Ectodermal cell (in vitro differentiated cells): ENCODE measurements around the gene ASIC2.

Experiments used
- H3K27ac ChIP-seq: 2 replicates; pipeline ENCODE4 v1.7.0; 2013; ENCODE audit warnings: mild to moderate bottlenecking, low read depth, low read length; ENCODE audit not compliant: insufficient read depth, poor library complexity, severe bottlenecking
- H3K27me3 ChIP-seq: 2 replicates; pipeline ENCODE4 v1.7.0; 2013; ENCODE audit warnings: mild to moderate bottlenecking, low read length; ENCODE audit not compliant: insufficient read depth, control insufficient read depth, poor library complexity, severe bottlenecking
- H3K36me3 ChIP-seq: one replicate; pipeline ENCODE4 v1.7.0; 2013; ENCODE audit warnings: low read length; ENCODE audit not compliant: control insufficient read depth, insufficient read depth
- H3K4me1 ChIP-seq: one replicate; pipeline ENCODE4 v1.7.0; 2013; ENCODE audit warnings: low read length; ENCODE audit not compliant: control insufficient read depth, insufficient read depth
- H3K4me3 ChIP-seq: 2 replicates; pipeline ENCODE4 v1.7.0; 2013; ENCODE audit warnings: low read depth, low read length, control low read depth; ENCODE audit not compliant: insufficient read depth
- H3K9me3 ChIP-seq: 2 replicates; pipeline ENCODE4 v1.7.0; 2013; ENCODE audit warnings: mild to moderate bottlenecking, low read length, moderate library complexity; ENCODE audit not compliant: control insufficient read depth
- WGBS, 2 experiments: methylation state at CpG; one replicate each; pipeline ENCODE4 v1.1.7; 2013; ENCODE audit warnings: missing lambda C conversion rate in 2 of 2; 5-methylcytosine and 5-hydroxymethylcytosine counted together

ASIC2 gene

GRCh38 chr17:33229028-33229427 is 64.1 kb downstream of the ASIC2 start:
- Histone ChIP-seq H3K4me1 (no peaks in the 10 kb centered on the region), H3K4me3 (no peak overlapping the region), H3K9me3 (no peaks in the 10 kb centered on the region), H3K27me3 (no peaks in the 10 kb centered on the region), H3K27ac (no peak overlapping the region), H3K36me3 (no peaks in the 10 kb centered on the region)
- WGBS, 2 experiments, result 89 to 93% methylated on average over 5 of the region's 5 CpGs

- H3K27ac ChIP-seq, result no peak overlapping the region
- H3K4me3 ChIP-seq, result no peak overlapping the region
- H3K27me3 ChIP-seq, result no peaks in the 10 kb centered on the region
- no peaks in the 10 kb centered on the region for H3K9me3 ChIP-seq
- WGBS, 2 experiments, result 92 to 95% methylated on average over 5 of the region's 5 CpGs
- H3K36me3 ChIP-seq, result no peaks in the 10 kb centered on the region
- H3K4me1 ChIP-seq, result no peaks in the 10 kb centered on the region
Observed at GRCh38 chr17:33228548-33228947, 64.5 kb downstream of the ASIC2 start.

- no peak overlapping the region for H3K4me3 ChIP-seq
- H3K27ac ChIP-seq, result no peak overlapping the region
- 87 to 89% methylated on average over 3 of the region's 3 CpGs for WGBS, 2 experiments
- H3K9me3 ChIP-seq, result no peaks in the 10 kb centered on the region
- no peaks in the 10 kb centered on the region for H3K4me1 ChIP-seq
- H3K27me3 ChIP-seq, result no peaks in the 10 kb centered on the region
- H3K36me3 ChIP-seq, result no peaks in the 10 kb centered on the region
Observed at GRCh38 chr17:33227911-33228310, 65.2 kb downstream of the ASIC2 start.

DNA sequence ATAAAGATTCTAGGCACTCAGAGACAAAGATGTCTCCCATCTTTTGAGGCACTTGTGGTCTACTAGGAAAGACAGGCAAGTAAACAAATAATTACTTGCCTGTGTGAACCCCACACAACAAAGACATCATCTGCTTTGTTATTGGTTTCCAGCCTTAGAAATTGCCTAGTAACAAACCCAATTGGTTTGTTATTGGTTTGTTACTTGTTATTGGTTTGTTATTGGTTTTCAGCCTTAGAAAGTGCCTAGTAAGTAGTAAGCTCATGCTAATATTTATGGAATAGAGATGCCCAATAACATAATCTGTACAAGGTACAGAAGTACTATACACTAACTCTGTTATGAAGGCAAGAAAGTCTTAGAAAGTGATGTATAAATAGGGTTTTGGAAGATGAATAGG is 67.1 kb downstream of the ASIC2 start:
- H3K27ac ChIP-seq, result no peak overlapping the region
- H3K4me1 ChIP-seq, result no peaks in the 10 kb centered on the region
- H3K27me3 ChIP-seq, result no peaks in the 10 kb centered on the region
- H3K4me3 ChIP-seq, result no peak overlapping the region
- H3K9me3 ChIP-seq, result no peaks in the 10 kb centered on the region
- no peaks in the 10 kb centered on the region for H3K36me3 ChIP-seq

DNA sequence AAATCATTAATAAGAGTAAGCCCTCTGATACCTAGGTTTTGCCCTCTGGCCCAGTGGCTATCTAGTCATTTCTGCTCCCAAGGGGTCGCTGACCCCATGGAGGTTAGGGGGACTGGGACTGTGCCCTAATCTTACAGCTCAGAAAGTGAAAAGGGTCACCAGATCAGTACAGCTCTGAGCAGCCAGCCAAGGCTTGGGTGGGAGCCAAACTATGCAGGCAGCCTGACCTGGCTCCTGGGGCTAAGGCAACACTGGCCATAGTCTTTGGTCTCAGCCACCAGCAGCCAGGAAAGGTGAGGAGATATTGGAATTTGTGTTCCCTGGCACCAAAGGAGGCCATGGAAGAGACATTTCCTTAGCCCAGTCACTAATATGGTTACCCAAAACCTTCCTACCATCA is 67.6 kb downstream of the ASIC2 start:
- WGBS, 2 experiments, result 89 to 92% methylated on average over 1 of the region's 1 CpG
- no peaks in the 10 kb centered on the region for H3K9me3 ChIP-seq
- H3K4me3 ChIP-seq, result no peak overlapping the region
- H3K27me3 ChIP-seq, result no peaks in the 10 kb centered on the region
- no peaks in the 10 kb centered on the region for H3K4me1 ChIP-seq
- H3K36me3 ChIP-seq, result no peaks in the 10 kb centered on the region
- no peak overlapping the region for H3K27ac ChIP-seq

DNA sequence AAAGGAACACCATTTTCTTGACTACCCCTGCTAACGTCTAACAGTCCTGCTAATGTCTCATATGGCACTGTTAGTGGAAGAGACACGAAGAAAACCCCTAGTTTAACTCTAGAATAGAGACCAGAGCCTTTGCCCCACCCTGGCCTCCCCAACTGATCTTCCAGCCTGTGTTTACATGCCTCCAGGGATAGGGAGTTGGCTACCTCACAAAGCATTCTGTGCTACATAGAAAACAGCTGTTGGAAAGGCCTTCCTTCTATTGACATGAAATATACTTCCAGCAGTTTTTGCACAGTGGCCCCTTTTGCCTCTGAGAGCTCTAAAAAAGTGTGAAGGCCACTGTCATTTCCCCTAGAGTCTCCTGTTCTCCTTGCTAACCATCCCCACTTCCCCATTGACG is 73.1 kb downstream of the ASIC2 start:
- H3K4me1 ChIP-seq, result no peaks in the 10 kb centered on the region
- no peak overlapping the region for H3K4me3 ChIP-seq
- H3K27ac ChIP-seq, result no peak overlapping the region
- no peaks in the 10 kb centered on the region for H3K9me3 ChIP-seq
- 79 to 93% methylated on average over 3 of the region's 3 CpGs for WGBS, 2 experiments
- H3K27me3 ChIP-seq, result no peaks in the 10 kb centered on the region
- H3K36me3 ChIP-seq, result no peaks in the 10 kb centered on the region

DNA sequence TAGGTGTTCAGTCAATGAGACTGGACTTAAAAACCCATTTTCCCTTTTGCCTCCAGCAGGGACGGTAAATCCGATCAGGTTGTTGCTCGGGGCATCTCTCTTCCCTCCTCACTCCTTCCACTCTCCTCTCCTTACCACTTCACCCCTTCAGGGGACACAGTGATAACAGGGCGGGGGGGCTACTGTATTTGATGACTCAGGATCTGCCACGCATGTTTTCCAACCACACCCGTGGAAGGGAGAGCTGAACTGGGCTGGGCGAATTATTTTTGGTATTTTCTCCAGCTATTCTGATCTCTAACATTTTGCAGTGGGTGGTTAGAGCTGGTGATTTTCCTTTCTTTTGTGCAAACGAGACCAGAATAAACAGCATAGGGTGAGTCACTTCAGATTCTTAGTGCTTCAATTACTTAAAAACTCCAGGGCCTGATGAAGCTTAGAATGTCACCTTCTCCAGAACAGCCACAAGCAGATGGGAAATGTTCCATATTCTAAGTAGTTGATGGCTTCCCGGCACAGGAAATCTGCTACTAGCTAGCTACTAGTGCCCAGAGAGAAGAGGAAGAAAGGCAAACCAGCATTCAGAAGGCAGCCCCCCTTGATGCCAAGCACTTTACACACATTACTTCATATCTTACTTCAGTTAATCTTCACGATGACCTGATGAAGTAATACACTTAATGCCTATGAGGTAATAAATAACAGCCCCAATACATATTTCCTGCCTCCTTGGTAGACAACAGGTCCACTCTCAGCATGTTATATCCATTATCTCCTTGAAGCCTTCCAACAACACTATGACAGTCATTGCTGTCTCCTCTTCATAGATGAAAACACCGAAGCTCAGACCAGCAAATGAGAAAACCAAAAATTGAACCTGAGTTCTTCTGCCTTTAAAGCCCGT is 74.1 kb downstream of the ASIC2 start:
- no peaks in the 10 kb centered on the region for H3K27me3 ChIP-seq
- no peak overlapping the region for H3K4me3 ChIP-seq
- no peaks in the 10 kb centered on the region for H3K9me3 ChIP-seq
- H3K36me3 ChIP-seq, result no peaks in the 10 kb centered on the region
- H3K4me1 ChIP-seq, result no peaks in the 10 kb centered on the region
- no peak overlapping the region for H3K27ac ChIP-seq
- 87 to 89% methylated on average over 12 of the region's 12 CpGs for WGBS, 2 experiments

- Histone ChIP-seq H3K27ac (no peak overlapping the region), H3K4me1 (no peaks in the 10 kb centered on the region), H3K4me3 (no peak overlapping the region), H3K36me3 (no peaks in the 10 kb centered on the region), H3K27me3 (no peaks in the 10 kb centered on the region), H3K9me3 (no peaks in the 10 kb centered on the region)
- 87 to 89% methylated on average over 9 of the region's 9 CpGs for WGBS, 2 experiments
Observed at GRCh38 chr17:33217891-33218290, 75.2 kb downstream of the ASIC2 start.

DNA sequence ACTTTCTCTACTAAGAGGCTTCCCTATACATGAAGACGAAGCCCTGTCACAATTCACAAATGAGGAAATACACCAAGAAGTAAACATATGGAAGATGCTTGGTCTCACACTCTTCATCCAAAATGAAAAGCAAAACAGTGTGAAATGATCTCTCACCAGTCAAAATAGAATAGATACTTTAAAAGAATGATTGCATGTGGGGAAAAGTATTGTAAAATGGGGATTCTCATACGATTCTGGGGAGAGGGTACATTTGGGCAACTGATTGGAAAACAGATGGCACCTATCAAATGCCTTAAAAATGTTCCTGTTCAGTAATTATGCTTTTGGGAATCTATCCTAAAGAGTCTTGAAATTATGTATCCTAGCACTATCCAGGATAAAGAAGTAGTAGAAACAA is 78.1 kb downstream of the ASIC2 start:
- H3K9me3 ChIP-seq, result no peaks in the 10 kb centered on the region
- H3K36me3 ChIP-seq, result no peaks in the 10 kb centered on the region
- WGBS, 2 experiments, result 87 to 94% methylated on average over 2 of the region's 2 CpGs
- H3K4me3 ChIP-seq, result no peak overlapping the region
- H3K27me3 ChIP-seq, result no peaks in the 10 kb centered on the region
- H3K27ac ChIP-seq, result no peak overlapping the region
- H3K4me1 ChIP-seq, result peaks cover 6% of the 10 kb centered on the region

GRCh38 chr17:33210285-33210684 is 82.8 kb downstream of the ASIC2 start:
- no peak overlapping the region for H3K27ac ChIP-seq
- H3K27me3 ChIP-seq, result no peaks in the 10 kb centered on the region
- peaks cover 6% of the 10 kb centered on the region for H3K4me1 ChIP-seq
- no peaks in the 10 kb centered on the region for H3K9me3 ChIP-seq
- H3K4me3 ChIP-seq, result no peak overlapping the region
- no peaks in the 10 kb centered on the region for H3K36me3 ChIP-seq
- 92 to 99% methylated on average over 2 of the region's 2 CpGs for WGBS, 2 experiments
